H54 (cell line): ENCODE results near the gene CST9L.
"Not testable (repeated sequence)": the region's sequence is repeated elsewhere in the genome, so short reads cannot be mapped to it uniquely, and the experiment has no call there.

ENCODE experiments used
- DNase-seq: peaks from one replicate; pipeline ENCODE4 v3.0.0; 2011; ENCODE audit warnings: low spot score, mixed read lengths; ENCODE audit not compliant: insufficient read length
- FAIRE-seq: peaks from 3 replicates; lab custom pipeline; 2011; peaks lifted over from hg19 to GRCh38; lab: Jason Lieb, UNC
- POLR2A ChIP-seq: IDR thresholded peaks from 2 replicates; pipeline ENCODE4 v1.6.1; 2011; ENCODE audit warnings: low read depth, mild to moderate bottlenecking, low read length

Gene CST9L

GRCh38 chr20:23601715-23602114 lies 33.4 kb upstream of the CST9L start:
- no peak for FAIRE-seq
- TF ChIP-seq POLR2A = no peak
- DNase-seq = no peak

- FAIRE-seq (no peak), DNase-seq (no peak)
- TF ChIP-seq POLR2A = no peak
Measured at GRCh38 chr20:23598481-23598880, 30.2 kb upstream of the CST9L start.

GRCh38 chr20:23596579-23597250 lies 28.4 kb upstream of the CST9L start:
- no peak for TF ChIP-seq POLR2A
- FAIRE-seq (no peak), DNase-seq (no peak)

GRCh38 chr20:23595941-23596340 lies 27.7 kb upstream of the CST9L start:
- no peak for FAIRE-seq
- TF ChIP-seq POLR2A = no peak
- DNase-seq = no peak

- no peak for TF ChIP-seq POLR2A
- no peak for FAIRE-seq
- DNase-seq = no peak
Measured at GRCh38 chr20:23588434-23589403, 20.4 kb upstream of the CST9L start.

GRCh38 chr20:23587631-23588030 lies 19.3 kb upstream of the CST9L start:
- no peak for FAIRE-seq
- no peak for TF ChIP-seq POLR2A
- DNase-seq = no peak

- TF ChIP-seq POLR2A = no peak
- FAIRE-seq = no peak
- no peak for DNase-seq
Measured at GRCh38 chr20:23586735-23587525, 18.6 kb upstream of the CST9L start.

- FAIRE-seq (no peak), DNase-seq (no peak)
- no peak for TF ChIP-seq POLR2A
Measured at GRCh38 chr20:23585808-23586734, 17.8 kb upstream of the CST9L start.

GRCh38 chr20:23585449-23585807 lies 17.1 kb upstream of the CST9L start:
- FAIRE-seq (no peak), DNase-seq (no peak)
- no peak for TF ChIP-seq POLR2A

GRCh38 chr20:23584434-23585199 lies 16.3 kb upstream of the CST9L start:
- no peak for DNase-seq
- no peak for FAIRE-seq
- TF ChIP-seq POLR2A = no peak

GRCh38 chr20:23583526-23583925 lies 15.2 kb upstream of the CST9L start:
- FAIRE-seq (no peak), DNase-seq (no peak)
- no peak for TF ChIP-seq POLR2A

- no peak for FAIRE-seq
Measured at GRCh38 chr20:23582293-23582692, 14.0 kb upstream of the CST9L start.

GRCh38 chr20:23581833-23582232 lies 13.5 kb upstream of the CST9L start:
- not testable (repeated sequence) for DNase-seq, FAIRE-seq

More at GRCh38 chr20:23582293-23582692, 14.0 kb upstream of the CST9L start:
- no peak for DNase-seq
- TF ChIP-seq POLR2A = no peak
